DND-41 (cell line): ENCODE data around the gene KCNA10.

ENCODE experiments used
- EZH2 ChIP-seq: IDR thresholded peaks from 3 replicates; pipeline ENCODE4 v1.6.1; 2012; ENCODE audit warnings: borderline replicate concordance, low read depth, mild to moderate bottlenecking, moderate library complexity, low read length, inconsistent platforms; ENCODE audit not compliant: severe bottlenecking
- TF ChIP-seq, protein P1 (sequence below): IDR thresholded peaks from 2 replicates; pipeline ENCODE4 v1.5.1; 2012; ENCODE audit warnings: borderline replicate concordance, low read length, moderate library complexity, mild to moderate bottlenecking; ENCODE audit not compliant: poor library complexity, severe bottlenecking; ENCODE audit errors: extremely low read depth

DNA sequence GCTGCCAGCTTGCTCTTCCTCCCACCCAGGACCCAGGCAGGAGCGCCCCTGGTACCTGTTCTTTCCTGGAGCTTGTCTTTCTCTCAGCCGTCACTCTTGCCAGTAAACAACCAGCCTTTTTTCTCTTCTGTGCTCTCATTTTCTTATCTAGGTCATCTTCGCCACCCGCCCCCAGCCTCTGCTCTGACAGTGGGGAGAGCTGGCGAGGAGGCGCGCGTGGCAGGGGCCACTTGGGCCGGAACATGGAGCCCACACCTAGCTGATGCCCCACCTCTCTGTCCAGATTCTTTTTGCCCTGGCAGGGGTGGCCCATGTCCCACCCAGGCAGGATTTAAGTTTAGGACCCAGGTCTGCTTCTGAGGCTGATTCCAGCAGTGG, 35.7 kb downstream of the KCNA10 start:
- TF ChIP-seq, protein P1, sequence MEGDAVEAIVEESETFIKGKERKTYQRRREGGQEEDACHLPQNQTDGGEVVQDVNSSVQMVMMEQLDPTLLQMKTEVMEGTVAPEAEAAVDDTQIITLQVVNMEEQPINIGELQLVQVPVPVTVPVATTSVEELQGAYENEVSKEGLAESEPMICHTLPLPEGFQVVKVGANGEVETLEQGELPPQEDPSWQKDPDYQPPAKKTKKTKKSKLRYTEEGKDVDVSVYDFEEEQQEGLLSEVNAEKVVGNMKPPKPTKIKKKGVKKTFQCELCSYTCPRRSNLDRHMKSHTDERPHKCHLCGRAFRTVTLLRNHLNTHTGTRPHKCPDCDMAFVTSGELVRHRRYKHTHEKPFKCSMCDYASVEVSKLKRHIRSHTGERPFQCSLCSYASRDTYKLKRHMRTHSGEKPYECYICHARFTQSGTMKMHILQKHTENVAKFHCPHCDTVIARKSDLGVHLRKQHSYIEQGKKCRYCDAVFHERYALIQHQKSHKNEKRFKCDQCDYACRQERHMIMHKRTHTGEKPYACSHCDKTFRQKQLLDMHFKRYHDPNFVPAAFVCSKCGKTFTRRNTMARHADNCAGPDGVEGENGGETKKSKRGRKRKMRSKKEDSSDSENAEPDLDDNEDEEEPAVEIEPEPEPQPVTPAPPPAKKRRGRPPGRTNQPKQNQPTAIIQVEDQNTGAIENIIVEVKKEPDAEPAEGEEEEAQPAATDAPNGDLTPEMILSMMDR, result no peak
- no peak for TF ChIP-seq EZH2
